Activated gamma-delta T cell treated with Interleukin-2 at 50 U/mL for 16 hours (primary cell): ENCODE data around the gene BTBD6.

Experiments
- DNase-seq: peaks from one replicate; pipeline ENCODE4 v3.0.0-alpha.2; 2020

BTBD6 gene

GRCh38 chr14:105241641-105242040 is 6.7 kb upstream of the BTBD6 start:
- no peak for DNase-seq

- DNase-seq = no peak
Observed at GRCh38 chr14:105244334-105244733, 4.0 kb upstream of the BTBD6 start.

- no peak for DNase-seq
Observed at GRCh38 chr14:105247026-105247425, 1.3 kb upstream of the BTBD6 start.

- no peak for DNase-seq
Observed at GRCh38 chr14:105247715-105248367, 492 bp upstream of the BTBD6 start.

- DNase-seq = no peak
Observed at GRCh38 chr14:105249182-105250007, 1.1 kb downstream of the BTBD6 start.

GRCh38 chr14:105250008-105250366 is 1.7 kb downstream of the BTBD6 start:
- DNase-seq = no peak

GRCh38 chr14:105250986-105251385 is 2.7 kb downstream of the BTBD6 start:
- DNase-seq = no peak

GRCh38 chr14:105251920-105252319 is 3.6 kb downstream of the BTBD6 start:
- DNase-seq = no peak

- no peak for DNase-seq
Observed at GRCh38 chr14:105252552-105253328, 4.4 kb downstream of the BTBD6 start.

- no peak for DNase-seq
Observed at GRCh38 chr14:105253329-105253682, 5.0 kb downstream of the BTBD6 start.

GRCh38 chr14:105255021-105255507 is 6.7 kb downstream of the BTBD6 start:
- no peak for DNase-seq

- no peak for DNase-seq
Observed at GRCh38 chr14:105256292-105256960, 8.1 kb downstream of the BTBD6 start.

- DNase-seq = no peak
Observed at GRCh38 chr14:105257464-105257863, 9.1 kb downstream of the BTBD6 start.

- DNase-seq = no peak
Observed at GRCh38 chr14:105258846-105259245, 10.5 kb downstream of the BTBD6 start.

- no peak for DNase-seq
Observed at GRCh38 chr14:105260959-105261358, 12.6 kb downstream of the BTBD6 start.

GRCh38 chr14:105261781-105262180 is 13.4 kb downstream of the BTBD6 start:
- DNase-seq = no peak

- no peak for DNase-seq
Observed at GRCh38 chr14:105267820-105268548, 19.7 kb downstream of the BTBD6 start.

- no peak for DNase-seq
Observed at GRCh38 chr14:105268736-105269354, 20.5 kb downstream of the BTBD6 start.

GRCh38 chr14:105269405-105269804 is 21.1 kb downstream of the BTBD6 start:
- DNase-seq = no peak

- DNase-seq = no peak
Observed at GRCh38 chr14:105271224-105271890, 23.0 kb downstream of the BTBD6 start.

- no peak for DNase-seq
Observed at GRCh38 chr14:105272623-105273022, 24.3 kb downstream of the BTBD6 start.
